GM19438 (cell line): Measurements from ENCODE around the gene MRE11.
"Not testable (repeated sequence)": the region's sequence is repeated elsewhere in the genome, so short reads cannot be mapped to it uniquely, and the experiment has no call there.

Experiments used
- ATAC-seq: cut with Tn5 transposase; IDR thresholded peaks from one replicate; pipeline ENCODE4 v1.9.1; 2021; ENCODE audit warnings: low read depth; ENCODE audit not compliant: unreplicated experiment

Gene MRE11

GRCh38 chr11:94507485-94507884 is 13.8 kb upstream of the MRE11 start:
- no peak for ATAC-seq

- not testable (repeated sequence) for ATAC-seq
Measured at GRCh38 chr11:94506513-94506912, 12.9 kb upstream of the MRE11 start.

GRCh38 chr11:94504689-94505293 is 11.1 kb upstream of the MRE11 start:
- ATAC-seq = no peak

GRCh38 chr11:94501522-94501921 is 7.9 kb upstream of the MRE11 start:
- no peak for ATAC-seq

- ATAC-seq = no peak
Measured at GRCh38 chr11:94500181-94500580, 6.5 kb upstream of the MRE11 start.

GRCh38 chr11:94494126-94494680 is 559 bp upstream of the MRE11 start:
- ATAC-seq = peak; percentile 66

GRCh38 chr11:94486068-94486467 is 7.6 kb downstream of the MRE11 start:
- no peak for ATAC-seq

- no peak for ATAC-seq
Measured at GRCh38 chr11:94481342-94481741, 12.3 kb downstream of the MRE11 start.

GRCh38 chr11:94477624-94478023 is 16.0 kb downstream of the MRE11 start:
- ATAC-seq = no peak

GRCh38 chr11:94472916-94473799 is 20.5 kb downstream of the MRE11 start:
- peak; percentile 81 for ATAC-seq

- ATAC-seq = peak; percentile 77
Measured at GRCh38 chr11:94469416-94469815, 24.2 kb downstream of the MRE11 start.

GRCh38 chr11:94459576-94459975 is 34.1 kb downstream of the MRE11 start:
- ATAC-seq = no peak

- ATAC-seq = no peak
Measured at GRCh38 chr11:94457118-94458029, 36.3 kb downstream of the MRE11 start.

- no peak for ATAC-seq
Measured at GRCh38 chr11:94455861-94456260, 37.8 kb downstream of the MRE11 start.

GRCh38 chr11:94454301-94454700 is 39.3 kb downstream of the MRE11 start:
- ATAC-seq = no peak

- ATAC-seq = no peak
Measured at GRCh38 chr11:94452988-94453387, 40.7 kb downstream of the MRE11 start.

- no peak for ATAC-seq
Measured at GRCh38 chr11:94450048-94450447, 43.6 kb downstream of the MRE11 start.

- ATAC-seq = no peak
Measured at GRCh38 chr11:94449437-94449836, 44.2 kb downstream of the MRE11 start.

- no peak for ATAC-seq
Measured at GRCh38 chr11:94449029-94449428, 44.6 kb downstream of the MRE11 start.

- no peak for ATAC-seq
Measured at GRCh38 chr11:94447149-94447548, 46.5 kb downstream of the MRE11 start.

- ATAC-seq = no peak
Measured at GRCh38 chr11:94445641-94446040, 48.0 kb downstream of the MRE11 start.
